GM12875 (cell line): ENCODE measurements around the gene TCHP.

Source experiments
- H3K4me3 ChIP-seq: one replicate; pipeline ENCODE4 v1.5.1; 2011; ENCODE audit warnings: low read depth, low read length, control low read depth
- CTCF ChIP-seq: IDR thresholded peaks from 2 replicates; pipeline ENCODE4 v1.5.1; 2011; ENCODE audit warnings: low read depth, mild to moderate bottlenecking, control low read depth, inconsistent platforms, low read length, moderate library complexity, borderline replicate concordance; ENCODE audit not compliant: insufficient read depth

The TCHP gene

GRCh38 chr12:109938947-109939346 is 38.9 kb downstream of the TCHP start:
- TF ChIP-seq CTCF: no peak

DNA sequence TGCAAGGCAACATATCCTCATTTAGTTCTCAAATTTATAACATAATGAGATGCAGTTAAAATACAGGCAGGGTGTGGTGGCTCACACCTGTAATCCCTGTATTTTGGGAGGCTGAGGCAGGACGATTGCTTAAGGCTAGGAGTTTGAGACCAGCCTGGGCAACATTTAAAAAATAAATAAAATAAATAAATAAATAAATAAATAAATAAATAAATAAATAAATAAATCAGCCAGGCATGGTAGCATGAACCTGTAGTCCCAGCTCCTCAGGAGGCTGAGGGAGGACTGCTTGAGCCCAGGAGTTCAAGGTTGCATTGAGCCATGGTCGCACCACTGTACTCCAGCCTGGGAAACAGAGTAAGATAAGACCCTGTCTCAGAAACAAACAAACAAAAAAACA is 39.4 kb downstream of the TCHP start:
- no peak overlapping the region for H3K4me3 ChIP-seq
- no peak for TF ChIP-seq CTCF

More at GRCh38 chr12:109938947-109939346, 38.9 kb downstream of the TCHP start:
- no peak overlapping the region for H3K4me3 ChIP-seq

DNA sequence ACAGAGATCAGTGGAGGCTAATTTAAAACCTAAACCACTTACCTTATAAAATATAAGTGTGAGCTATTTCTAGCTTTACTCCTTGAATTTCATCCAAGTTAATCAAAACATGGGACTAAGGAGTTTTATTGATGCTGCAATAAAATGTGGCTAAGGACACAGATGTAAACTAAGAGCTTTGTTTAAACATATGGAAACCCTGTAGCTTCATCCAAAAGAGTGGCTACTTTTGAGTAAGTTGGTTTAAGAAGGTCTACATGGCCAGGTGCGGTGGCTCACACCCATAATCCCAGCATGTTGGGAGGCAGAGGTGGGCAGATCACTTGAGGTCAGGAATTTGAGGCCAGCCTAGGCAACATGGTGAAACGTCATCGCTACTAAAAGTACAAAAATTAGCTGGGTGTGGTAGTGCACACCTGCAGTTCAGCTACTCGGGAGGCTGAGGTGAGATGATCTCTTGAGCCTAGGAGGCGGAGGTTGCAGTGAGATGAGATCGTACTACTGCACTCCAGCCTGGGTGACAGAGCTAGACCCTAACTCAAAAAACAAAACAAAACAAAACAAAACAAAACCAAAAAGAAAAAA is 40.4 kb downstream of the TCHP start:
- no peak for TF ChIP-seq CTCF

GRCh38 chr12:109943811-109944210 is 43.7 kb downstream of the TCHP start:
- no peak for TF ChIP-seq CTCF
- H3K4me3 ChIP-seq: no peak overlapping the region

More for the DNA sequence above, 40.4 kb downstream of the TCHP start:
- H3K4me3 ChIP-seq: no peak overlapping the region

- H3K4me3 ChIP-seq: no peak overlapping the region
Measured at GRCh38 chr12:109944561-109945359, 44.7 kb downstream of the TCHP start.

DNA sequence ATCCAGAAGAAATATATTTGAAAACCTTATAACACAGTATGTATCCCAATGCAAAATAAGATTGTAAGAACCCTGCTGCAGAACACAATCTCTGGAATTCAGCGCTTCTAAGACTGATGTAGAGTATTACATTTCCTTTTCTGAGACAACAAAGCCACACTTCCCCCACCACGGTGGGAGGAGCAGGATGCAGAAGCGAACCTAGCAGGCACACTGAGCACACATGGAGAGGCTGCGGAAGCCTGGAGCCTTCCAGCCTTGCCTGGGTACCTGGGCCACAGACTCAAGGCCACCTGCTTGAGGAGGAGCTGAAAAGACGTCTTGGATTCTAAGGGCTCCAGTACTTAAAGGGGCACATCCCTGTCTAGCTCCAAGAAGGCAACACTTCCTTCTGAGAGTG is 46.4 kb downstream of the TCHP start:
- no peak for TF ChIP-seq CTCF
- no peak overlapping the region for H3K4me3 ChIP-seq

More at GRCh38 chr12:109944561-109945359, 44.7 kb downstream of the TCHP start:
- TF ChIP-seq CTCF: no peak

DNA sequence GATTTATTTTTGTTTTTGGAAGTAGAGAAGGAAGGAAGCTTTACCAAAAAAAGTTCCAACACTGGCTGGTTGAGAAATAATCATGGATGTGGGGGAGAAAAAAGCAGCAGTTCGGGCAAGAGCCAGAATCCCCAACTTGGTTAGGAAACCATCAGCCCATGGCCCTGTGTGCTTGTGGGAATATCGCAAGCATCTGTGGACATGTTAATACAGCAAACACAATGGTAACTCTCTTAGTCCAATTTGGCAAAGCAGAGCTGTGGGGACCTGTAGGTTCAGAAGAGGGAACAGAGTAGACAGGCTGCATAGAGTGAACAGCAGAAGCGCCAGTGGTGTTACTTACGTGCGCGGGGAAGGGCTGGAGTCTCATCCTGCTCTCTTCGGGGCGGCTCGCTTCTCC is 46.8 kb downstream of the TCHP start:
- H3K4me3 ChIP-seq: no peak overlapping the region
- TF ChIP-seq CTCF: no peak
